GM18505 (cell line): ENCODE results near the gene FHOD3.
"Not testable (repeated sequence)": the region's sequence is repeated elsewhere in the genome, so short reads cannot be mapped to it uniquely, and the experiment has no call there.

Experiments used
- ATAC-seq: cut with Tn5 transposase; IDR thresholded peaks from one replicate; pipeline ENCODE4 v1.9.1; 2021; ENCODE audit not compliant: unreplicated experiment
- POLR2A ChIP-seq: IDR thresholded peaks from 4 replicates; pipeline ENCODE4 v1.6.1; 2011; ENCODE audit warnings: borderline replicate concordance; ENCODE audit not compliant: insufficient read depth, insufficient read length; ENCODE audit errors: extremely low read depth

Gene FHOD3

GRCh38 chr18:36335476-36336279 is 38.2 kb downstream of the FHOD3 start:
- no peak for ATAC-seq
- TF ChIP-seq POLR2A: no peak

GRCh38 chr18:36337679-36338402 is 40.3 kb downstream of the FHOD3 start:
- no peak for ATAC-seq
- TF ChIP-seq POLR2A: no peak

GRCh38 chr18:36338403-36338933 is 41.0 kb downstream of the FHOD3 start:
- ATAC-seq: no peak
- no peak for TF ChIP-seq POLR2A

- no peak for ATAC-seq
- TF ChIP-seq POLR2A: no peak
Measured at GRCh38 chr18:36340246-36340645, 42.7 kb downstream of the FHOD3 start.

- no peak for ATAC-seq
- TF ChIP-seq POLR2A: no peak
Measured at GRCh38 chr18:36341944-36342343, 44.4 kb downstream of the FHOD3 start.

- no peak for TF ChIP-seq POLR2A
- ATAC-seq: no peak
Measured at GRCh38 chr18:36348331-36348730, 50.8 kb downstream of the FHOD3 start.

- no peak for TF ChIP-seq POLR2A
- ATAC-seq: no peak
Measured at GRCh38 chr18:36348971-36349417, 51.5 kb downstream of the FHOD3 start.

GRCh38 chr18:36349552-36349951 is 52.0 kb downstream of the FHOD3 start:
- no peak for TF ChIP-seq POLR2A
- no peak for ATAC-seq

- ATAC-seq: no peak
- no peak for TF ChIP-seq POLR2A
Measured at GRCh38 chr18:36350251-36350651, 52.7 kb downstream of the FHOD3 start.

GRCh38 chr18:36350839-36351469 is 53.4 kb downstream of the FHOD3 start:
- ATAC-seq: no peak
- TF ChIP-seq POLR2A: no peak

- no peak for ATAC-seq
- TF ChIP-seq POLR2A: no peak
Measured at GRCh38 chr18:36352384-36352783, 54.9 kb downstream of the FHOD3 start.

- ATAC-seq: no peak
Measured at GRCh38 chr18:36354989-36355388, 57.5 kb downstream of the FHOD3 start.

GRCh38 chr18:36355511-36355910 is 58.0 kb downstream of the FHOD3 start:
- no peak for ATAC-seq
- no peak for TF ChIP-seq POLR2A

More at GRCh38 chr18:36354989-36355388, 57.5 kb downstream of the FHOD3 start:
- TF ChIP-seq POLR2A: no peak

- not testable (repeated sequence) for ATAC-seq
Measured at GRCh38 chr18:36356741-36357140, 59.2 kb downstream of the FHOD3 start.
